Endothelial cell of umbilical vein (primary cell): ENCODE results near the gene GC. TPM values are rescaled to one million over a fixed set of nuclear protein-coding genes. Genes with fewer than 3 reads are reported as not detected.

Source experiments
- BruUV-seq: library from RNA; stranded (reverse); fragments of 400-500 nt; replicated peaks from 2 replicates; lab custom pipeline; 2021; lab: Mats Ljungman, UMichigan
- CTCF ChIA-PET: fragments of 300-600, 350-600 bp; sonication (Branson Sonifier 250); formaldehyde crosslinking; loops from one replicate; lab custom pipeline; 2021; ENCODE audit warnings: antibody characterized with exemption, inconsistent platforms; lab: Charles Lee
- POLR2A ChIA-PET: fragments of 300-600, 350-600 bp; sonication (Branson Sonifier 250); formaldehyde crosslinking; loops from one replicate; lab custom pipeline; 2021; ENCODE audit warnings: antibody characterized with exemption, inconsistent platforms; lab: Charles Lee
- DNase-seq: peaks from one replicate; pipeline ENCODE4 v3.0.0-alpha.2; 2011; ENCODE audit warnings: low read depth, low spot score
- FAIRE-seq: peaks from 2 replicates; lab custom pipeline; 2011; peaks lifted over from hg19 to GRCh38; lab: Jason Lieb, UNC
- H2AFZ ChIP-seq: 2 replicates; pipeline ENCODE4 v1.6.0; 2012; ENCODE audit warnings: low read depth, low read length, control low read depth, inconsistent platforms
- H3K27ac ChIP-seq: 2 replicates; pipeline ENCODE4 v1.5.1; 2011; ENCODE audit warnings: low read depth, mild to moderate bottlenecking, control low read depth, low read length, moderate library complexity; ENCODE audit not compliant: insufficient read depth
- H3K27me3 ChIP-seq, 2 experiments: 2 replicates each; pipeline versions ENCODE4 v1.6.0 to v1.6.1; 2011; ENCODE audit warnings: low read length in 2 of 2, mixed read lengths in 1 of 2; ENCODE audit not compliant: control insufficient read depth in 2 of 2, insufficient read depth in 2 of 2
- H3K36me3 ChIP-seq, 2 experiments: 2 replicates in 1 of 2; 3 replicates in 1 of 2; pipeline ENCODE4 v1.5.1; 2011; ENCODE audit warnings: low read length in 2 of 2, mild to moderate bottlenecking in 1 of 2, moderate library complexity in 1 of 2; ENCODE audit not compliant: control insufficient read depth in 2 of 2, insufficient read depth in 2 of 2; ENCODE audit errors: extremely low read depth in 1 of 2
- H3K4me1 ChIP-seq: 3 replicates; pipeline ENCODE4 v1.5.1; 2011; ENCODE audit warnings: mild to moderate bottlenecking, low read length; ENCODE audit not compliant: control insufficient read depth, insufficient read depth; ENCODE audit errors: extremely low read depth
- H3K4me2 ChIP-seq: 2 replicates; pipeline ENCODE4 v1.6.1; 2011; ENCODE audit warnings: low read length, control low read depth, mixed read lengths; ENCODE audit not compliant: insufficient read depth
- H3K4me3 ChIP-seq, 3 experiments: fragments of 200-600 bp in 1 of 3; sonication (generic), shearing (Covaris generic) in 1 of 3; replicated peaks in 1 of 3; 2 replicates each; pipeline ENCODE4 v1.5.1; 2011 to 2016; ENCODE audit warnings: control low read depth in 3 of 3, low read length in 3 of 3, mild to moderate bottlenecking in 2 of 3, inconsistent platforms in 1 of 3, low read depth in 1 of 3, moderate library complexity in 1 of 3; ENCODE audit not compliant: insufficient read depth in 1 of 3
- H3K79me2 ChIP-seq: 2 replicates; pipeline ENCODE4 v1.6.0; 2012; ENCODE audit warnings: low read length, inconsistent platforms; ENCODE audit not compliant: control insufficient read depth, insufficient read depth
- H3K9ac ChIP-seq: replicated peaks from 2 replicates; pipeline ENCODE3; 2011; ENCODE audit warnings: low read length, control low read depth; ENCODE audit not compliant: insufficient read depth; ENCODE audit errors: extremely low read depth
- H3K9me1 ChIP-seq: replicated peaks from 3 replicates; pipeline ENCODE4 v1.6.0; 2011; ENCODE audit warnings: mild to moderate bottlenecking, low read length; ENCODE audit not compliant: control insufficient read depth, insufficient read depth; ENCODE audit errors: extremely low read depth
- H3K9me3 ChIP-seq: replicated peaks from 2 replicates; pipeline ENCODE4 v1.5.1; 2012; ENCODE audit warnings: low read length, inconsistent platforms; ENCODE audit not compliant: control insufficient read depth, insufficient read depth
- H4K20me1 ChIP-seq: replicated peaks from 2 replicates; pipeline ENCODE3; 2011; ENCODE audit warnings: mild to moderate bottlenecking, low read length; ENCODE audit not compliant: control insufficient read depth, insufficient read depth; ENCODE audit errors: extremely low read depth
- EZH2 ChIP-seq: IDR thresholded peaks from 2 replicates; pipeline ENCODE4 v1.6.1; 2012; ENCODE audit warnings: borderline replicate concordance, low read depth, mild to moderate bottlenecking, moderate library complexity, low read length, inconsistent platforms; ENCODE audit not compliant: severe bottlenecking
- FOS ChIP-seq: IDR thresholded peaks from 2 replicates; pipeline ENCODE4 v1.6.1; 2011; ENCODE audit warnings: mild to moderate bottlenecking, low read length, moderate library complexity, borderline replicate concordance; ENCODE audit not compliant: insufficient read depth
- GATA2 ChIP-seq: IDR thresholded peaks from 2 replicates; pipeline ENCODE4 v1.7.0; 2011; ENCODE audit warnings: low read depth, mild to moderate bottlenecking, moderate library complexity, mixed read lengths, low read length; ENCODE audit not compliant: insufficient read length, insufficient read depth
- JUN ChIP-seq: IDR thresholded peaks from 2 replicates; pipeline ENCODE4 v1.6.1; 2011; ENCODE audit warnings: borderline replicate concordance, low read depth; ENCODE audit not compliant: insufficient read length, insufficient read depth
- MYC ChIP-seq: IDR thresholded peaks from one replicate; pipeline ENCODE4 v1.6.1; 2011; ENCODE audit warnings: mild to moderate bottlenecking, low read depth, low read length
- POLR2A ChIP-seq: IDR thresholded peaks from 2 replicates; pipeline ENCODE4 v1.6.1; 2012; ENCODE audit warnings: low read depth, mild to moderate bottlenecking, control low read depth, low read length
- POLR2AphosphoS5 ChIP-seq: IDR thresholded peaks from 2 replicates; pipeline ENCODE4 v1.6.1; 2012; ENCODE audit warnings: low read depth, mild to moderate bottlenecking, control low read depth, low read length, moderate library complexity; ENCODE audit not compliant: insufficient read depth
- dilution Hi-C: fragments of 300-500 bp; cut with MboI; formaldehyde crosslinking; loops from one replicate; pipeline ENCODE4 v1.15.0; 2019; ENCODE audit warnings: low sequenced_read_pairs; ENCODE audit not compliant: extremely low pct_ligation_motif_present
- intact Hi-C: fragments of 100-400 bp; cut with micrococcal nuclease; formaldehyde crosslinking; loops from one replicate; pipeline ENCODE4 v1.10.0; 2022
- polyA plus RNA-seq, 4 experiments: library from polyadenylated mRNA; depleted of rRNA in 3 of 4; stranded (reverse) in 3 of 4; unstranded in 1 of 4; fragments of >200 nt; gene quantifications; 2 replicates each; pipeline versions ENCODE4 v1.2.1 to v1.2.3, GENCODE V29; 2011 to 2012; ENCODE audit warnings: missing spikeins in 1 of 4
- total RNA-seq: library from RNA; stranded (reverse); gene quantifications from 2 replicates; pipeline ENCODE4 v1.2.3, GENCODE V29; 2021
- TF ChIP-seq, protein P1 (sequence below), 2 donors: IDR thresholded peaks; 1 replicate in 1 of 2; 2 replicates in 1 of 2; pipeline ENCODE4 v1.5.1; 2011; ENCODE audit warnings: low read length in 2 of 2, mild to moderate bottlenecking in 2 of 2, moderate library complexity in 2 of 2, control low read depth in 1 of 2, inconsistent platforms in 1 of 2, low read depth in 1 of 2; ENCODE audit not compliant: insufficient read depth in 1 of 2; ENCODE audit errors: extremely low read depth in 1 of 2
- TF ChIP-seq, protein P2 (sequence below): IDR thresholded peaks from 2 replicates; pipeline ENCODE4 v1.6.1; 2011; ENCODE audit not compliant: insufficient read depth, insufficient read length

GC gene
- total and polyA plus RNA-seq, 2 donors (not counting 3 experiments of a cell fraction or from before 2014, with no cell fraction given): not detected

DNA sequence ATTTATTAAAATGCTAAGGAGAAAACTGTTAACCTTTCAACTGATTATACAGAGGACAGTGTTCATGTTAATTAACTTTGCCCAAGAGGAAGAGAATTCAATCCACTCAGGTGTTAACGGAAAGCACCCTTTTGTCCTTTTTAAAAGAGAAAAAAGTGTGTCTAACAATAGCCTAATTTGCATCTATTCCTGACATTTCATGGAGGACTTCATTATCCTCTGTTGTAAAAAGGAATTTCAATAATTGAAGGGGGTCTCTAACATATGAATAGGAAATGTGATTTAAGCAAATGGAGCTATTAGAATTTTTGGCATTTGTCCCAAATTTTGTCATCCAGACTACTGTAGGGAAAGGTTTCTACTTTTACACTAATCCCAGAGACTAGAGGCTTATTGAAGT lies 44.6 kb upstream of the GC start:
- FAIRE-seq: no peak
- BruUV-seq: no TSS peak
- H3K9me1 ChIP-seq: no peaks in the 10 kb centered on the region
- no peak overlapping the region for H3K4me2 ChIP-seq
- dilution Hi-C loops: no loop called here
- no peak for TF ChIP-seq JUN
- TF ChIP-seq, protein P1, sequence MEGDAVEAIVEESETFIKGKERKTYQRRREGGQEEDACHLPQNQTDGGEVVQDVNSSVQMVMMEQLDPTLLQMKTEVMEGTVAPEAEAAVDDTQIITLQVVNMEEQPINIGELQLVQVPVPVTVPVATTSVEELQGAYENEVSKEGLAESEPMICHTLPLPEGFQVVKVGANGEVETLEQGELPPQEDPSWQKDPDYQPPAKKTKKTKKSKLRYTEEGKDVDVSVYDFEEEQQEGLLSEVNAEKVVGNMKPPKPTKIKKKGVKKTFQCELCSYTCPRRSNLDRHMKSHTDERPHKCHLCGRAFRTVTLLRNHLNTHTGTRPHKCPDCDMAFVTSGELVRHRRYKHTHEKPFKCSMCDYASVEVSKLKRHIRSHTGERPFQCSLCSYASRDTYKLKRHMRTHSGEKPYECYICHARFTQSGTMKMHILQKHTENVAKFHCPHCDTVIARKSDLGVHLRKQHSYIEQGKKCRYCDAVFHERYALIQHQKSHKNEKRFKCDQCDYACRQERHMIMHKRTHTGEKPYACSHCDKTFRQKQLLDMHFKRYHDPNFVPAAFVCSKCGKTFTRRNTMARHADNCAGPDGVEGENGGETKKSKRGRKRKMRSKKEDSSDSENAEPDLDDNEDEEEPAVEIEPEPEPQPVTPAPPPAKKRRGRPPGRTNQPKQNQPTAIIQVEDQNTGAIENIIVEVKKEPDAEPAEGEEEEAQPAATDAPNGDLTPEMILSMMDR (IDR thresholded peaks at IDR 0.05; ENCODE audit: extremely low read depth in 1 of 2, insufficient read depth in 1 of 2, low read depth in 1 of 2, low read length in 2 of 2): no peak
- no peak for TF ChIP-seq POLR2AphosphoS5
- TF ChIP-seq GATA2: no peak
- TF ChIP-seq POLR2A: no peak
- TF ChIP-seq FOS: no peak
- intact Hi-C loops: no loop called here
- ChIA-PET POLR2A (no interaction called here), CTCF (interaction anchor here (1.0 kb wide), 1 partner anchor 11 kb away, joined by 3 read pairs; no protein-coding TSS in a partner anchor)
- H3K9ac ChIP-seq: no peak overlapping the region
- no peak overlapping the region for H2AFZ ChIP-seq
- no peaks in the 10 kb centered on the region for H3K27me3 ChIP-seq
- no peaks in the 10 kb centered on the region for H3K79me2 ChIP-seq
- H3K4me1 ChIP-seq: no peaks in the 10 kb centered on the region
- no peak overlapping the region for H3K4me3 ChIP-seq
- H3K36me3 ChIP-seq: no peaks in the 10 kb centered on the region
- no peaks in the 10 kb centered on the region for H3K9me3 ChIP-seq
- H3K27ac ChIP-seq: no peak overlapping the region
- no peaks in the 10 kb centered on the region for H4K20me1 ChIP-seq
- no peak for DNase-seq

DNA sequence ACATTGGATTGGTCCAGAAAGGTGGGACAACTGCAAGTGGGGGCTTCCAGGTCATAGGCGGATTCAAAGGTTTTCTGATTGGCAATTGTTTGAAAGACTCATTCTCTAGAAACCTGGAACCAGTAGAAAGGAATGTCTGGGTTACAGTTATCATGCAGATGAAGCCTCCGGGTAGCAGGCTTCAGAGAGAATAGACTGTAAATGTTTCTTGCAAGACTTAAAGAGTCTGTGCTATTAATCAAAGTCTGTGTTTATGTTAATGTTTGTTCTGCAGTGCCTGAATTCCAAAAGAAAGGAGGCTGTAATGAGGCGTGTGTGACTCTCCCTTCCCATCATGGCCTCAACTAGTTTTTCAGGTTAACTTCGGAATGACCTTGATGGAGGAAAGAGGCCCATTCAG lies 43.9 kb upstream of the GC start:
- H2AFZ ChIP-seq: no peak overlapping the region
- no peaks in the 10 kb centered on the region for H3K9me3 ChIP-seq
- ChIA-PET POLR2A (no interaction called here), CTCF (no interaction called here)
- dilution Hi-C loops: no loop called here
- intact Hi-C loops: no loop called here
- DNase-seq (no peak), FAIRE-seq (no peak)
- no peaks in the 10 kb centered on the region for H3K79me2 ChIP-seq
- TF ChIP-seq POLR2AphosphoS5 (no peak), GATA2 (no peak), EZH2 (no peak), FOS (no peak), JUN (no peak), POLR2A (no peak), MYC (no peak)
- TF ChIP-seq, protein P1 (IDR thresholded peaks at IDR 0.05; ENCODE audit: extremely low read depth in 1 of 2, insufficient read depth in 1 of 2, low read depth in 1 of 2, low read length in 2 of 2): no peak
- TF ChIP-seq, protein P2, sequence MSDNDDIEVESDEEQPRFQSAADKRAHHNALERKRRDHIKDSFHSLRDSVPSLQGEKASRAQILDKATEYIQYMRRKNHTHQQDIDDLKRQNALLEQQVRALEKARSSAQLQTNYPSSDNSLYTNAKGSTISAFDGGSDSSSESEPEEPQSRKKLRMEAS: no peak
- no peak overlapping the region for H3K9ac ChIP-seq
- no TSS peak for BruUV-seq
- H3K4me3 ChIP-seq: no peak overlapping the region
- no peak overlapping the region for H3K4me2 ChIP-seq
- no peaks in the 10 kb centered on the region for H4K20me1 ChIP-seq
- no peaks in the 10 kb centered on the region for H3K4me1 ChIP-seq
- H3K27me3 ChIP-seq: no peaks in the 10 kb centered on the region
- H3K9me1 ChIP-seq: no peaks in the 10 kb centered on the region
- no peak overlapping the region for H3K27ac ChIP-seq
- no peaks in the 10 kb centered on the region for H3K36me3 ChIP-seq
